Pancreas (tissue), 10 donors: ENCODE results near the gene ANKRD31. TPM values are rescaled to one million over a fixed set of nuclear protein-coding genes. Genes with fewer than 3 reads are reported as not detected.
"Not testable (repeated sequence)": the region's sequence is repeated elsewhere in the genome, so short reads cannot be mapped to it uniquely, and the experiment has no call there.

ENCODE experiments used
- ATAC-seq, 4 donors: fragments of 200-7000 bp; cut with Tn5 transposase; one replicate each; pipeline versions ENCODE4 v1.8.0 to v1.9.1; 2020; ENCODE audit warnings: mild to moderate bottlenecking in 4 of 4, moderate library complexity in 4 of 4
- DNase-seq, 6 donors: peaks; one replicate each; pipeline ENCODE4 v3.0.0-alpha.2; 2020
- FAIRE-seq: peaks from 2 replicates; lab custom pipeline; 2012; peaks lifted over from hg19 to GRCh38; lab: Jason Lieb, UNC
- H3K27ac ChIP-seq, 4 donors: fragments of 200-600 bp; sonication (generic); 1 replicate in 3 of 4; 2 replicates in 1 of 4; pipeline versions ENCODE4 v1.5.0 to v1.8.0; 2020
- H3K27me3 ChIP-seq, 4 donors: fragments of 200-600 bp; one replicate each; pipeline ENCODE4 v1.8.0; 2021
- H3K36me3 ChIP-seq, 3 donors: fragments of 200-600 bp; sonication (generic) in 1 of 3; one replicate each; pipeline versions ENCODE4 v1.5.0 to v1.8.0; 2020 to 2021
- H3K4me1 ChIP-seq, 3 donors: fragments of 200-600 bp; one replicate each; pipeline ENCODE4 v1.8.0; 2021
- H3K4me3 ChIP-seq, 4 donors: fragments of 200-600 bp; sonication (generic) in 2 of 4; one replicate each; pipeline versions ENCODE4 v1.5.0 to v1.8.0; 2020 to 2021
- H3K9me3 ChIP-seq, 4 donors: fragments of 200-600 bp; one replicate each; pipeline ENCODE4 v1.8.0; 2021
- CTCF ChIP-seq, 4 donors: fragments of 200-600 bp; sonication (generic) in 3 of 4; IDR thresholded peaks; one replicate each; pipeline versions ENCODE4 v1.5.0 to v1.8.0; 2021; ENCODE audit warnings: antibody characterized with exemption in 4 of 4
- WGBS, 2 donors: extraction: QIAGEN DNeasy Blood & Tissue Kit; methylation state at CpG; one replicate each; pipeline ENCODE4 v1.1.7; 2013; 5-methylcytosine and 5-hydroxymethylcytosine counted together
- intact Hi-C, 3 donors: fragments of 100-400 bp; cut with DNase I; formaldehyde crosslinking; loops; one replicate each; pipeline versions ENCODE4 v1.11.1 to v1.14.2; 2022
- polyA plus RNA-seq, 2 donors: library from polyadenylated mRNA; stranded (reverse); fragments of 200-250 nt; gene quantifications; one replicate each; pipeline ENCODE4 v1.2.3, GENCODE V29; 2013
- total RNA-seq, 6 donors: library from RNA; stranded (reverse); fragmentation: NEBNext Ultra II Directional in 4 of 6; extraction: Animal tissue kit (Norgen Biotek cat#: 25700) in 4 of 6; gene quantifications; one replicate each; pipeline versions ENCODE4 v1.2.1 to v1.2.4, GENCODE V29; 2021 to 2023
- donor health status: healthy with polysubstance abuse.
- donor health status: DM: no; HTN: no; CAD: no; lungs with moderate emphysema.
- donor health status: DM: no; HTN: no; CAD: no.
- donor health status: control.
- donor health status: control.
- donor health status: Bipolar disorder and iron deficiency.
- donor health status: DM: yes; HTN: yes; CAD: no.
- donor health status: DM: no; HTN: no; CAD: no.
- donor health status: DM: no; HTN: no; CAD: no.
- donor health status: DM: yes; HTN: yes; CAD: no.

Gene ANKRD31
- total and polyA plus RNA-seq, 8 donors = 0.08 to 0.28 (median 0.18) TPM

DNA sequence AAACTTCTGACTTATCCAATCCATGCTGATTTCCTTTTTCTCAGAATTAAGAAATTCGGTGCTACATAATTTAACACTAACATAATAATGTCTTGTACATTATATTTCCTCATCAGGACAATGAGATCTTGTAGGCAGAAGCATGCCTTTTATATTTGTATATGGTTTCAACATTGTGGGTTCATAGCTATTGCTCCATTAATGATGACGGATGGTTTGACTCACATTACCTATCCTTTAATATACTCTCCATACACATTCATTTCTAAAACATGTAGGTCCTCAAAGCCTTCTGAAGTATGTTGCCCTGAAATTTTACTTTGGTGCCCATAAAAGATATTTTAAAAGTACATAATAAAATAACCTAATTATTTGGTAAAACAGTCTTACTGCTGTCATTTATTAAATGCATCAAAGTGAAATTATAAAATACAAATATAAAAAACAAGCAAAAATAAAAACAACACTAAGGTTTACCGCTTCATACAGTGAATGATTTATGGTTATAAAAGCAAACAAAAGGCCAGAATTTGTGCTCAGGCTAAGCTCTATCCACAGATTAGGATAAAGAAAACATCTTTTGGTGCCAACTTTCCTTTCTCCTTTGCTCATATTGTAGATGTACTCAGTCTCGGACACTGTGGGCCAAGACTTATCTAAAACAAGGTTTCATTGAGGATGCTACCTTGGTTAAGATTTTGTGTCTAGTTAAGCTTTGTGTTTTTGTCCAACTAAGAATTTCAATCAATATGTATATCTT lies 123.1 kb downstream of the ANKRD31 start:
- DNase-seq (no peak), FAIRE-seq (no peak), ATAC-seq (no peak)
- H3K4me1 ChIP-seq = no peaks in the 10 kb centered on the region
- intact Hi-C loops = no loop called here
- no peak for TF ChIP-seq CTCF (IDR thresholded peaks at IDR 0.05)
- no peaks in the 10 kb centered on the region for H3K27me3 ChIP-seq
- no peak overlapping the region for H3K27ac ChIP-seq
- H3K36me3 ChIP-seq = no peaks in the 10 kb centered on the region
- H3K4me3 ChIP-seq = no peak overlapping the region
- WGBS, 2 donors = 61 to 66% methylated on average over 4 of the region's 4 CpGs
- no peaks in the 10 kb centered on the region for H3K9me3 ChIP-seq

DNA sequence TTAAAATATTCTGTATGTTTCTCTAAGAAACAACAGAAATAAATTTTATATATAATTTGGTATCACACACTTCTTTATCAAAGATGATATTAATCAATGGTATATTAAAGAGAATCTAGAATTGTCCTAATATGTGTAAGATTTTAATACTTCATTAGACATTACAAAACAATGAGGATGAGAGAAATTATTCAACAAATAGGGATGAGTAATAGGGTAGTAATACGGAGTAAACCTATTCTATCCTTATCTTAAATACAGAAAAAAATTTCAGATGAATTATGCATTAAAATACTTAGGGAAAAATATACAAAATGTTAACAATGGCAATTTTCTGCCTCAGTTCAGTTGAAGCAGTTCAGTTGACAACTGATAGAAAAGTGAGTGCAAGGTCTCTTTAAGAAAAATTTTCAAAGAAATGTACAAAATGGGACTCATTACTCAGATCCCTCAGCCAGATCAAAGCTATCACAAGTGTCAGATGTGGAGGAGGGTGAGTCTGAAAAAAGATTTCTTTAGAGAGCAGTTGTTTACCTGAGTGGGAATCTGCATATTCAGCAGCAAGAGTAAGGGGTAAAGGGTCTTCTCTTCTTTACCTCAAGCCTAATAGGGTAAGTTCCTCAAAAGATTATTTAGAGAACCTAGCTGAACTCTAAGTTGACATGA lies 127.6 kb downstream of the ANKRD31 start:
- intact Hi-C loops = no loop called here
- no peak for FAIRE-seq
- H3K4me1 ChIP-seq = no peaks in the 10 kb centered on the region

DNA sequence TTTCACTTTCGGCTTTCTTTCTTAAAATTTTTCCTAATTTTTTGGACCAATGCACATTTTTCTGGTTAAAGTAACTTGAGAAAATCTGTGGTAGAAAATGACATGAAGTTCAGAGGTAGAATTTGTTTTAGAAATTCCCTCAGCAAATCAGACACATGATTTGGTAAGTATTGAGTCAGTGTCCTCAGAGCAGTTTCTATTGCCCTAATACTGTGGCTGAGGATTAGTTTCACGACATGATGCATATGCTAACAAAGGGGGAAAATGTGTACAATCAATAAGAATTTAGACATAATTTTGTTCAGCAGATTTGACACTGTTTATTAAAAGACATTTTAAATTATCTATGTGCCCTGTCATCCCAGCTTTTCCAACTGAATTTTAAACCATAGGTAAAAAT lies 128.2 kb downstream of the ANKRD31 start:
- H3K9me3 ChIP-seq = no peaks in the 10 kb centered on the region
- FAIRE-seq (no peak), ATAC-seq (no peak), DNase-seq (no peak)
- TF ChIP-seq CTCF (IDR thresholded peaks at IDR 0.05) = no peak
- WGBS, 2 donors = 86 to 96% methylated on average over 2 of the region's 2 CpGs
- H3K27ac ChIP-seq = no peak overlapping the region
- no peak overlapping the region for H3K4me3 ChIP-seq
- no peaks in the 10 kb centered on the region for H3K36me3 ChIP-seq
- H3K27me3 ChIP-seq = no peaks in the 10 kb centered on the region
- no peaks in the 10 kb centered on the region for H3K4me1 ChIP-seq
- intact Hi-C loops = no loop called here

More for the DNA sequence above, 127.6 kb downstream of the ANKRD31 start:
- 83 to 93% methylated on average over 1 of the region's 1 CpG for WGBS, 2 donors
- ATAC-seq (no peak), DNase-seq (no peak)
- no peaks in the 10 kb centered on the region for H3K27me3 ChIP-seq
- TF ChIP-seq CTCF (IDR thresholded peaks at IDR 0.05) = no peak
- no peak overlapping the region for H3K27ac ChIP-seq
- H3K36me3 ChIP-seq = no peaks in the 10 kb centered on the region
- no peak overlapping the region for H3K4me3 ChIP-seq
- H3K9me3 ChIP-seq = no peaks in the 10 kb centered on the region

DNA sequence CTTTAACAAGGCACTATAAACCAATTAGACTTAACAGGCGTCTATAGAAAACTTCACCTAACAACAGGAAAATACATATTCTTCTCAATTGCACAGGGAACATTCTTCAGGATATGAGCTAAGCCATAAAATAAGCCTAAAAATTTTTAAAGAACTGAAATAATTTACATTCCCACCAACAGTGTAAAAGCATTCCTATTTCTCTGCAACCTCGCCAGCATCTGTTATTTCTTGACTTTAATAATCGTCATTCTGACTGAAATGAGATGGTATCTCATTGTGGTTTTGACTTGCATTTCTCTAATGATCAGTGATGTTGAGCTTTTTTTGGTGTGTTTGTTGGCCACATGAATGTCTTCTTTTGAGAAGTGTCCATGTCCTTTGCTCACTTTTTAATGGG lies 140.7 kb downstream of the ANKRD31 start:
- WGBS, 2 donors = 86 to 88% methylated on average over 3 of the region's 3 CpGs
- intact Hi-C loops, H3K9me3 ChIP-seq, H3K4me3 ChIP-seq, H3K27me3 ChIP-seq, H3K4me1 ChIP-seq, H3K36me3 ChIP-seq, FAIRE-seq, DNase-seq, ATAC-seq, H3K27ac ChIP-seq: not testable (repeated sequence)

DNA sequence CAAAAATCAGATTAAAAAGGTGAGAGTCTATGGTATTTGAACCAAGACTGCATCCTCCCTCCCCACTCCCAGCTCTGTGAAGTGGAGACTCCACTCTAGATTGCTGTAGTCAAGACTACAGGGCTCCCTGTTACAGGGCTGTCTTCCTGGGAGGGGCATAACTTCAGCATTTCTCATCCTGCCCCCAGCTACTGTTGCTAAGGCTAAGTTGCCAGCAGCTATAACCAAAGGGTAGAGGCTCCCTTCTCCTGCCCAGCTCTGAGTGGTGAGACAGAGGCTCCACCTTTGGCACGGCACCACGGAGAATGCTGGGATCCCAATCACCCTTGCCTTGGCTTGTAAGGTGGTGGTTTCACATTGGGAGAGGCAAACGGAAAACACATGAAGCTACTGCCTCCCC lies 145.1 kb downstream of the ANKRD31 start:
- no peaks in the 10 kb centered on the region for H3K27me3 ChIP-seq
- no peak overlapping the region for H3K27ac ChIP-seq
- no peaks in the 10 kb centered on the region for H3K4me1 ChIP-seq
- no peak for TF ChIP-seq CTCF (IDR thresholded peaks at IDR 0.05)
- WGBS, 2 donors = 88 to 94% methylated on average over 3 of the region's 3 CpGs
- DNase-seq = no peak
- no peaks in the 10 kb centered on the region for H3K36me3 ChIP-seq
- intact Hi-C loops = no loop called here
- no peak overlapping the region for H3K4me3 ChIP-seq
- no peaks in the 10 kb centered on the region for H3K9me3 ChIP-seq
- no peak for ATAC-seq
- FAIRE-seq = no peak
